ENCODE results near the gene CCDC63.
"Not testable (repeated sequence)": the region's sequence is repeated elsewhere in the genome, so short reads cannot be mapped to it uniquely, and the experiment has no call there.

The CCDC63 gene

GRCh38 chr12:110844551-110845338 is 2.0 kb upstream of the CCDC63 start:
- no peak for DNase-seq

- DNase-seq = no peak
These were observed 1.5 kb upstream of the CCDC63 start for GRCh38 chr12:110845339-110845682.

- no peak for DNase-seq
These were observed 1.6 kb downstream of the CCDC63 start for GRCh38 chr12:110848314-110848923.

- no peak for DNase-seq
These were observed 2.4 kb downstream of the CCDC63 start for GRCh38 chr12:110849221-110849620.

- DNase-seq = no peak
These were observed 3.1 kb downstream of the CCDC63 start for GRCh38 chr12:110849748-110850403.

GRCh38 chr12:110850762-110851161 is 4.0 kb downstream of the CCDC63 start:
- DNase-seq = no peak

- DNase-seq = no peak
These were observed 7.0 kb downstream of the CCDC63 start for GRCh38 chr12:110853836-110854235.

- no peak for DNase-seq
These were observed 9.8 kb downstream of the CCDC63 start for GRCh38 chr12:110856542-110856941.

- no peak for DNase-seq
These were observed 10.7 kb downstream of the CCDC63 start for GRCh38 chr12:110857528-110857927.

- DNase-seq = not testable (repeated sequence)
These were observed 11.2 kb downstream of the CCDC63 start for GRCh38 chr12:110857954-110858353.

- DNase-seq = no peak
These were observed 12.1 kb downstream of the CCDC63 start for GRCh38 chr12:110858848-110859247.

- no peak for DNase-seq
These were observed 14.1 kb downstream of the CCDC63 start for GRCh38 chr12:110860833-110861296.

- DNase-seq = no peak
These were observed 14.9 kb downstream of the CCDC63 start for GRCh38 chr12:110861729-110862128.

- no peak for DNase-seq
These were observed 15.5 kb downstream of the CCDC63 start for GRCh38 chr12:110862329-110862728.

GRCh38 chr12:110863161-110863560 is 16.4 kb downstream of the CCDC63 start:
- DNase-seq = no peak

GRCh38 chr12:110865521-110865920 is 18.7 kb downstream of the CCDC63 start:
- DNase-seq = no peak

- no peak for DNase-seq
These were observed 22.2 kb downstream of the CCDC63 start for GRCh38 chr12:110869026-110869425.

GRCh38 chr12:110869803-110870202 is 23.0 kb downstream of the CCDC63 start:
- DNase-seq = no peak

GRCh38 chr12:110872100-110872499 is 25.3 kb downstream of the CCDC63 start:
- DNase-seq = no peak

GRCh38 chr12:110874351-110874750 is 27.6 kb downstream of the CCDC63 start:
- no peak for DNase-seq

GRCh38 chr12:110874781-110875180 is 28.0 kb downstream of the CCDC63 start:
- no peak for DNase-seq

GRCh38 chr12:110880651-110881050 is 33.9 kb downstream of the CCDC63 start:
- no peak for DNase-seq

- DNase-seq = no peak
These were observed 36.5 kb downstream of the CCDC63 start for GRCh38 chr12:110883251-110883650.
